Muscle of leg (tissue), 11 donors: ENCODE data around the gene TMEM131L. TPM values are rescaled to one million over a fixed set of nuclear protein-coding genes. Genes with fewer than 3 reads are reported as not detected.

ENCODE experiments used
- DNase-seq: peaks from one replicate; pipeline ENCODE4 v3.0.0; 2013
- H3K27ac ChIP-seq: one replicate; pipeline ENCODE4 v1.5.1; 2013; ENCODE audit warnings: mild to moderate bottlenecking, low read length, control low read depth
- H3K27me3 ChIP-seq: one replicate; pipeline ENCODE4 v1.6.1; 2013; ENCODE audit warnings: low read length; ENCODE audit not compliant: control insufficient read depth, insufficient read depth
- H3K36me3 ChIP-seq: one replicate; pipeline ENCODE4 v1.6.1; 2013; ENCODE audit warnings: low read length; ENCODE audit not compliant: control insufficient read depth, insufficient read depth
- H3K4me1 ChIP-seq: one replicate; pipeline ENCODE4 v1.6.1; 2013; ENCODE audit warnings: low read length; ENCODE audit not compliant: control insufficient read depth, insufficient read depth
- H3K4me3 ChIP-seq: one replicate; pipeline ENCODE4 v1.5.1; 2013; ENCODE audit warnings: low read length, control low read depth
- H3K9me3 ChIP-seq: replicated peaks from 2 replicates; pipeline ENCODE4 v1.6.1; 2013; ENCODE audit warnings: low read depth, low read length; ENCODE audit not compliant: control insufficient read depth
- whole genome bisulfite sequencing: methylation state at CpG from one replicate; pipeline ENCODE4 v1.1.5; 2013; ENCODE audit warnings: missing lambda C conversion rate; ENCODE audit not compliant: insufficient coverage; 5-methylcytosine and 5-hydroxymethylcytosine counted together
- polyA plus RNA-seq, 8 donors: library from polyadenylated mRNA; unstranded; fragments of 120-200 nt; gene quantifications; one replicate each; pipeline versions ENCODE4 v1.2.1 to v1.2.3, GENCODE V29; 2013; ENCODE audit warnings: inconsistent platforms in 1 of 8, low replicate concordance in 1 of 8; ENCODE audit not compliant: insufficient read length in 8 of 8, insufficient read depth in 1 of 8
- total RNA-seq: library from RNA; stranded (reverse); fragments of 120-200 nt; gene quantifications from one replicate; pipeline ENCODE4 v1.2.4, GENCODE V29; 2013

The TMEM131L gene
- total and polyA plus RNA-seq, 9 donors: 35.1 to 69.6 (median 43.1) TPM

DNA sequence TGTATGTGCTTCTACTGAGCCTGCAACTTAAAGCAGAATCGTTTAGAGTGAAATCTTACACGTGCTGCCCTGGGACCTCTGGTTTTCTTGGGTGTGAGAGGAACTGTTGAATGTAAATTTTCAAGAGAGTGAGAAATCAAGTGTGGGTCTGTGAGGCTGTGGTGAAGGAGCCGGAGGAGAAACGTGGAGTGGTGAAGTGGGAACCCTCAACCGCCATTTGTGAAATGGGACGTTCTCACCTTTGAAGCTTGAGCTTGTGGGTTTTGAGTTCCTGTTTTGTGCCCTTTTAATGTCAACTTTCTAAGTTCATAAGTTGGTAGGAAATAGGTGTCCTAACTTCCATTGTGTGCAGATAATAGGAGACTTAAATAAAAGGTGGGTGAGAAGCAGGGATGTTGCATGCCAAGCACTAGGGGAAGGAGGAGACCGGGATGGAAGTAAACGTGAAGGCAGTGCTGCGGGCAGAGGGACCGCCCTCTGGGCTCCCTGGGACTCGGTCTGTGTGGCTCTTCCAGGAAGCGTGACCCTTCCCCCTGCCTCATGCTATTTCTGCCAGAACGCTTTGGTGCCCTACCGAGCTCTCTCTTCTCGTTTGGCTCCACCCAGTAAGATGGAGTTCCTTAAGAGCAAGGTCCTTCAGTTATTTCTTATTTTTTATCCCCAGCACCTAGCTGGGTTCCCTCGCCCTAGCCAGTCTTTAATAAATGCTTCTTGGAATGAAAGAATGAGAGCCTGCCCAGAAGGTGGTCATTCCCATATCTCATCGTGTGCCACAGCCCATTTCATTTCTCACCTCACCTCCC lies 56.0 kb downstream of the TMEM131L start:
- Histone ChIP-seq H3K27me3 (no peaks in the 10 kb centered on the region), H3K9me3 (no peaks in the 10 kb centered on the region), H3K36me3 (no peaks in the 10 kb centered on the region), H3K4me3 (no peak overlapping the region), H3K27ac (peak overlapping the region; percentile 53), H3K4me1 (peaks cover 40% of the 10 kb centered on the region)
- no peak for DNase-seq
- WGBS: 82% methylated on average over 16 of the region's 17 CpGs

DNA sequence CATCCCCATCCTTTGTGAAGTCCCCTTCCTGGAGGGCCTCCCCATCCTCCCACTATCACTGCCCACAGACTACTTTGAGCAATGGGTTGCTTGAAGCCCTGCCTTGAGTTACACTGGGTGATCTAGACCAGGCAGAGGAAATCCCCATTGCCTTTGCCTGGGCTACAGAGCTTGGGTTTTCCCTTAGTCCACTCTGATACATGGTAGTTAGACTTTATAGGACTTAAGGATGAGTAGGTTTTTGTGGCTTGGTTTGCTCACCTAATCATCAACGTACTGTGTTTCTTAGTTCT lies 56.6 kb downstream of the TMEM131L start:
- Histone ChIP-seq H3K27ac (peak overlapping the region; percentile 53), H3K9me3 (no peaks in the 10 kb centered on the region), H3K36me3 (no peaks in the 10 kb centered on the region), H3K4me1 (peaks cover 42% of the 10 kb centered on the region), H3K4me3 (no peak overlapping the region), H3K27me3 (no peaks in the 10 kb centered on the region)
- WGBS: no CpG with 5 or more reads among the region's 1 CpG
- DNase-seq: no peak

- H3K27ac ChIP-seq: peak overlapping the region; percentile 60
- peak; percentile 90 for DNase-seq
- peaks cover 40% of the 10 kb centered on the region for H3K4me1 ChIP-seq
- H3K36me3 ChIP-seq: no peaks in the 10 kb centered on the region
- no peaks in the 10 kb centered on the region for H3K9me3 ChIP-seq
- H3K27me3 ChIP-seq: no peaks in the 10 kb centered on the region
- WGBS: 21% methylated on average over 2 of the region's 5 CpGs
- H3K4me3 ChIP-seq: no peak overlapping the region
Measured at GRCh38 chr4:153523164-153523796, 57.1 kb downstream of the TMEM131L start.

DNA sequence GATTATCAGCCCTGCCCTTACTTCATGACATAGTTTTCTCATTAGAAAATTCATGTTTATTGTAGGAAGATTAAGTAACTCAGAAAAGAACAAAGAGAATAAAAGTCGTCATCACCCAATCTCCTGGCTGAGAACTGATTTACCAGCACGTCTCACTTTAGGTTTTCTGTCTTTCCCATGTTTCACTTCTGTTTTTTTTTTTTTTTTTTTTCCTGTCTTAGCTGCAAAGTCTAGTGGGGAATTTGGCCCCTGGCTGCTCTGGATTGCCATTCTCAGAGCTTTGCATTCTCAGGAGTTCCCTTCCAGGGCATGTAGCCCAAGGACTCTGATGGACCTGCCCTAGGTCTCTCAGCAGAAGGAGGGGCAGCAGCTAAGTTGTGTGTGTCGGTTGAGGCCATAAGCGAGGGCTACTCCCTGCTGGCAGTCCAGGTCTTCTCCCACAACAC lies 57.8 kb downstream of the TMEM131L start:
- no peak overlapping the region for H3K4me3 ChIP-seq
- no peaks in the 10 kb centered on the region for H3K27me3 ChIP-seq
- H3K36me3 ChIP-seq: no peaks in the 10 kb centered on the region
- no CpG with 5 or more reads among the region's 4 CpGs for WGBS
- DNase-seq: no peak
- H3K9me3 ChIP-seq: no peaks in the 10 kb centered on the region
- H3K27ac ChIP-seq: no peak overlapping the region
- H3K4me1 ChIP-seq: peaks cover 38% of the 10 kb centered on the region

- Histone ChIP-seq H3K9me3 (no peaks in the 10 kb centered on the region), H3K27me3 (no peaks in the 10 kb centered on the region), H3K27ac (no peak overlapping the region), H3K4me1 (peaks cover 38% of the 10 kb centered on the region), H3K36me3 (no peaks in the 10 kb centered on the region), H3K4me3 (no peak overlapping the region)
- no CpG with 5 or more reads among the region's 4 CpGs for WGBS
- no peak for DNase-seq
Measured at GRCh38 chr4:153524682-153525081, 58.5 kb downstream of the TMEM131L start.

GRCh38 chr4:153527690-153528089 lies 61.5 kb downstream of the TMEM131L start:
- no peaks in the 10 kb centered on the region for H3K9me3 ChIP-seq
- no peak overlapping the region for H3K4me3 ChIP-seq
- DNase-seq: no peak
- no peaks in the 10 kb centered on the region for H3K27me3 ChIP-seq
- H3K36me3 ChIP-seq: no peaks in the 10 kb centered on the region
- H3K27ac ChIP-seq: no peak overlapping the region
- H3K4me1 ChIP-seq: peaks cover 34% of the 10 kb centered on the region
- 89% methylated on average over 4 of the region's 11 CpGs for WGBS

DNA sequence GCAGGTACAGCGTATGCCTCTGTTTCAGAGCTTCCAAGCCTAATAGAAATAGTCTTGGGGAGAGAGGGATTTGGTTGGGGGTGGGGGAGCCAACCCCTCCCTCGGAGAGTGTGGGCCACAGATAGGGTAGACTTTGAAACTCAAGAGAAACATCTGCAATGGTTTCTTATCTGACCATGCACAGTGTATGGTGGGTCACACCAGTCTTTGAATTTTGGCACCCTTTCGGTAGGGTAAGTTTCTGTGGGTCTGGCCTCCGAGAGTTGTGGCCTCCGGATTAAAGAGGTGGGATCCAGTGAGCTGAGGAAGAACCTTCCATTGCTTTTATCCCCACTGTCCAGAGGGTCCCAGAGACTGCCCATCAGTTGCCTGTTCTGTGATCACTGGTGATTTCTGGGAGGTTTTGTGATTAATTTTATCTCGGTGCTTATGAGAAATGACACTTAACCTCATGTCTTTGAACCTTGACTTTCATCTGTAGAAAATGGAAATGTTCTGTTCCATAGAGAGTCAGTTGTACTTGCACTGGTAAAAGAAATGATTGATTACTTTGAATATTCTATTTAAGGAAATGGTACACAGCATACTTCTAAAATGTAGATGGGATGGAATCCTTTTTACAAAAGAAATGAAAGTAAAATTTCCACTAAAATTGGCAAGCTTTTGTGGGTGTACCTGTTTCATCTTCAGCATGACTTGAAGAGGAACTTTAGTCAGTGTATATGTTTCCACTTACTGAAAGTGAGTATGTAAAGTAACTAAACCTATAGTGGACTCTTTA lies 62.7 kb downstream of the TMEM131L start:
- WGBS: 85% methylated on average over 2 of the region's 6 CpGs
- H3K4me1 ChIP-seq: peaks cover 29% of the 10 kb centered on the region
- H3K27me3 ChIP-seq: no peaks in the 10 kb centered on the region
- H3K9me3 ChIP-seq: no peaks in the 10 kb centered on the region
- DNase-seq: no peak
- no peak overlapping the region for H3K4me3 ChIP-seq
- no peak overlapping the region for H3K27ac ChIP-seq
- no peaks in the 10 kb centered on the region for H3K36me3 ChIP-seq

GRCh38 chr4:153529646-153530045 lies 63.5 kb downstream of the TMEM131L start:
- H3K27ac ChIP-seq: no peak overlapping the region
- H3K27me3 ChIP-seq: no peaks in the 10 kb centered on the region
- H3K36me3 ChIP-seq: no peaks in the 10 kb centered on the region
- WGBS: no CpG with 5 or more reads among the region's 3 CpGs
- no peaks in the 10 kb centered on the region for H3K9me3 ChIP-seq
- H3K4me3 ChIP-seq: no peak overlapping the region
- DNase-seq: no peak
- H3K4me1 ChIP-seq: peaks cover 24% of the 10 kb centered on the region

- no peak for DNase-seq
- peaks cover 31% of the 10 kb centered on the region for H3K4me1 ChIP-seq
- 66% methylated on average over 6 of the region's 8 CpGs for WGBS
- H3K36me3 ChIP-seq: no peaks in the 10 kb centered on the region
- H3K9me3 ChIP-seq: no peaks in the 10 kb centered on the region
- no peaks in the 10 kb centered on the region for H3K27me3 ChIP-seq
- peak overlapping the region; percentile 69 for H3K27ac ChIP-seq
- H3K4me3 ChIP-seq: no peak overlapping the region
Measured at GRCh38 chr4:153530284-153530999, 64.3 kb downstream of the TMEM131L start.

GRCh38 chr4:153531000-153531358 lies 64.8 kb downstream of the TMEM131L start:
- no CpG with 5 or more reads among the region's 1 CpG for WGBS

More at GRCh38 chr4:153531000-153531358, 64.8 kb downstream of the TMEM131L start:
- H3K27ac ChIP-seq: peak overlapping the region; percentile 69
- no peaks in the 10 kb centered on the region for H3K36me3 ChIP-seq
- H3K4me3 ChIP-seq: no peak overlapping the region
- no peaks in the 10 kb centered on the region for H3K27me3 ChIP-seq
- H3K4me1 ChIP-seq: peaks cover 34% of the 10 kb centered on the region
- no peaks in the 10 kb centered on the region for H3K9me3 ChIP-seq
- no peak for DNase-seq
